ENCODE data around the gene ZNF93. TPM values are rescaled to one million over a fixed set of nuclear protein-coding genes. Genes with fewer than 3 reads are reported as not detected.
"Not testable (repeated sequence)": the region's sequence is repeated elsewhere in the genome, so short reads cannot be mapped to it uniquely, and the experiment has no call there.

The ZNF93 gene
- total RNA-seq, 2 experiments from 2014 or later: 4.4 to 5.4 TPM

GRCh38 chr19:19956434-19957075 is 55.8 kb downstream of the ZNF93 start:
- H3K9me3 ChIP-seq (ENCODE audit: control insufficient read depth in 1 of 2, insufficient read depth in 1 of 2, low read length in 2 of 2): no peaks in the 10 kb centered on the region
- ChIA-PET CTCF (no interaction called here), POLR2A (no interaction called here)
- no peaks in the 10 kb centered on the region for H3K36me3 ChIP-seq (ENCODE audit: insufficient read depth, low read length)
- DNase-seq (no peak), ATAC-seq (ENCODE audit: poor library complexity) (no peak)
- no peaks in the 10 kb centered on the region for H3K4me1 Mint-ChIP-seq (ENCODE audit: low read depth)
- peaks cover 6% of the 10 kb centered on the region for H3K4me1 ChIP-seq (ENCODE audit: insufficient read depth, low read length)
- TF ChIP-seq CTCF (IDR thresholded peaks at IDR 0.05): no peak
- H3K27me3 ChIP-seq (ENCODE audit: control insufficient read depth in 1 of 2, insufficient read depth in 2 of 2, low read length in 2 of 2): no peaks in the 10 kb centered on the region
- no peak overlapping the region for H3K27ac Mint-ChIP-seq
- intact Hi-C loops (cut with DNase I, micrococcal nuclease): loop anchor here (5.0 kb wide), 3 partner anchors 209 to 329 kb away; partner anchors contain the start of genes LPAR2 (in 1 of the 2) and ZNF101 (in 1 of the 2)
- no peak overlapping the region for H3K4me3 ChIP-seq (ENCODE audit: low read length)
- no peak overlapping the region for H3K4me3 Mint-ChIP-seq
- H3K36me3 Mint-ChIP-seq (ENCODE audit: low read depth): no peaks in the 10 kb centered on the region
- no peak overlapping the region for H3K27ac ChIP-seq (ENCODE audit: low read depth in 1 of 2, low read length in 2 of 2)
- no peaks in the 10 kb centered on the region for H3K27me3 Mint-ChIP-seq
- H3K9me3 Mint-ChIP-seq: no peaks in the 10 kb centered on the region

GRCh38 chr19:19957766-19958165 is 57.0 kb downstream of the ZNF93 start:
- ATAC-seq (ENCODE audit: poor library complexity); H3K27ac Mint-ChIP-seq; H3K4me3 ChIP-seq (ENCODE audit: low read length); H3K36me3 ChIP-seq (ENCODE audit: insufficient read depth, low read length); H3K27me3 ChIP-seq (ENCODE audit: control insufficient read depth in 1 of 2, insufficient read depth in 2 of 2, low read length in 2 of 2); H3K4me1 ChIP-seq (ENCODE audit: insufficient read depth, low read length); H3K36me3 Mint-ChIP-seq (ENCODE audit: low read depth); H3K9me3 ChIP-seq (ENCODE audit: control insufficient read depth in 1 of 2, insufficient read depth in 1 of 2, low read length in 2 of 2); DNase-seq; H3K4me3 Mint-ChIP-seq; H3K9me3 Mint-ChIP-seq; H3K27me3 Mint-ChIP-seq; H3K27ac ChIP-seq (ENCODE audit: low read depth in 1 of 2, low read length in 2 of 2); H3K4me1 Mint-ChIP-seq (ENCODE audit: low read depth); POLR2A ChIA-PET: not testable (repeated sequence)
- intact Hi-C loops (cut with DNase I, micrococcal nuclease): loop anchor here (2.0 to 5.0 kb wide), 4 partner anchors 210 to 330 kb away; partner anchors contain the start of genes LPAR2 (in 1 of the 2) and ZNF101 (in 1 of the 2)
- CTCF ChIA-PET: interaction anchor here (1.8 kb wide), 1 partner anchor 426 kb away, joined by 11 read pairs; no protein-coding TSS in a partner anchor

GRCh38 chr19:19959151-19959799 is 58.5 kb downstream of the ZNF93 start:
- not testable (repeated sequence) for H3K27ac Mint-ChIP-seq; H3K4me1 ChIP-seq (ENCODE audit: insufficient read depth, low read length); ATAC-seq (ENCODE audit: poor library complexity); H3K4me3 ChIP-seq (ENCODE audit: low read length); H3K4me1 Mint-ChIP-seq (ENCODE audit: low read depth); H3K36me3 ChIP-seq (ENCODE audit: insufficient read depth, low read length); H3K27ac ChIP-seq (ENCODE audit: low read depth in 1 of 2, low read length in 2 of 2); H3K27me3 Mint-ChIP-seq; H3K27me3 ChIP-seq (ENCODE audit: control insufficient read depth in 1 of 2, insufficient read depth in 2 of 2, low read length in 2 of 2); H3K9me3 Mint-ChIP-seq; H3K36me3 Mint-ChIP-seq (ENCODE audit: low read depth); H3K4me3 Mint-ChIP-seq; H3K9me3 ChIP-seq (ENCODE audit: control insufficient read depth in 1 of 2, insufficient read depth in 1 of 2, low read length in 2 of 2)
- POLR2A ChIA-PET: interaction anchor here (1.0 to 1.7 kb wide), 3 partner anchors 183 to 427 kb away, joined by 3 to 5 read pairs (median 5); partner anchors contain the start of gene ZNF101
- intact Hi-C loops (cut with DNase I, micrococcal nuclease): loop anchor here (1.0 to 5.0 kb wide), 5 partner anchors 212 to 427 kb away; partner anchors contain the start of genes LPAR2 (in 1 of the 2) and ZNF101 (in 1 of the 2)
- peak; percentile 74 for TF ChIP-seq CTCF (IDR thresholded peaks at IDR 0.05)
- DNase-seq: peak; percentile 44 to 74 (median 60)
- CTCF ChIA-PET: interaction anchor here (1.8 kb wide), 1 partner anchor 427 kb away, joined by 11 read pairs; no protein-coding TSS in a partner anchor
